Dendritic cell treated with granulocyte-macrophage colony-stimulating factor and Interleukin-4, amounts not matched to agents 40 ng/mL and 50 ng/mL, for 4 days (primary cell): ENCODE results near the gene VPS16.
"Not testable (repeated sequence)": the region's sequence is repeated elsewhere in the genome, so short reads cannot be mapped to it uniquely, and the experiment has no call there.

Source experiments
- H3K27ac Mint-ChIP-seq: one replicate; pipeline ENCODE4 v1.8.0; 2022; ENCODE audit warnings: mild to moderate bottlenecking, mixed read lengths
- H3K27me3 Mint-ChIP-seq: one replicate; pipeline ENCODE4 v1.8.0; 2022; ENCODE audit warnings: mild to moderate bottlenecking, mixed read lengths
- H3K36me3 Mint-ChIP-seq: one replicate; pipeline ENCODE4 v1.8.0; 2022; ENCODE audit warnings: low read depth, mixed read lengths
- H3K4me1 Mint-ChIP-seq: one replicate; pipeline ENCODE4 v1.8.0; 2022; ENCODE audit warnings: low read depth, mixed read lengths
- H3K4me3 Mint-ChIP-seq: one replicate; pipeline ENCODE4 v1.8.0; 2022; ENCODE audit warnings: mild to moderate bottlenecking, moderate library complexity, mixed read lengths
- H3K9me3 Mint-ChIP-seq: one replicate; pipeline ENCODE4 v1.8.0; 2022; ENCODE audit warnings: mixed read lengths
- intact Hi-C: fragments of 100-400 bp; cut with micrococcal nuclease; formaldehyde crosslinking; loops from one replicate; pipeline ENCODE4 v1.15.0; 2022

VPS16 gene

DNA sequence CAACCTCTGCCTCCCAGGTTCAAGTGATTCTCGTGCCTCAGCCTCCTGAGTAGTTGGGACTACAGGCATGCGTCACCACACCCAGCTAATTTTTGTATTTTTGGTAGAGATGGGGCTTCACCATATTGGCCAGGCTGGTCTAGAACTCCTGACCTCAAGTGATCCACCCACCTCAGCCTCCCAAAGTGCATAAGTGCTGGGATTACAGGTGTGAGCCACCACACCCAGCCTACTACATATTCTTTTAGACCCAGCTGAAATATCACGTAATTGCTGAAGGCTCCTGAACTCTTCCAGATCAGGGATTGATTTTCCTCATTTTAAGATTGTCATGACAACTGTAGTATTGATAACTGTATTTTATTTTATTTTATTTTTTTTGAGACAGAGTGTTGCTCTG lies 54.6 kb downstream of the VPS16 start:
- peaks cover 34% of the 10 kb centered on the region for H3K4me1 Mint-ChIP-seq
- H3K4me3 Mint-ChIP-seq, result not testable (repeated sequence)

GRCh38 chr20:2899243-2899642 lies 58.7 kb downstream of the VPS16 start:
- H3K4me3 Mint-ChIP-seq, result no peak overlapping the region
- H3K27ac Mint-ChIP-seq, result no peak overlapping the region

More for the DNA sequence above, 54.6 kb downstream of the VPS16 start:
- H3K27ac Mint-ChIP-seq, H3K9me3 Mint-ChIP-seq, H3K27me3 Mint-ChIP-seq, intact Hi-C loops: not testable (repeated sequence)
- peaks cover 14% of the 10 kb centered on the region for H3K36me3 Mint-ChIP-seq

GRCh38 chr20:2900845-2901592 lies 60.5 kb downstream of the VPS16 start:
- Mint-ChIP-seq H3K27ac (peak overlapping the region; percentile 66), H3K9me3 (no peaks in the 10 kb centered on the region), H3K4me3 (peak overlapping the region; percentile 53), H3K4me1 (peaks cover 38% of the 10 kb centered on the region), H3K36me3 (no peaks in the 10 kb centered on the region), H3K27me3 (no peaks in the 10 kb centered on the region)
- intact Hi-C loops, result no loop called here

More at GRCh38 chr20:2899243-2899642, 58.7 kb downstream of the VPS16 start:
- H3K36me3 Mint-ChIP-seq, result peaks cover 2% of the 10 kb centered on the region
- no peaks in the 10 kb centered on the region for H3K9me3 Mint-ChIP-seq
- no peaks in the 10 kb centered on the region for H3K27me3 Mint-ChIP-seq
- peaks cover 38% of the 10 kb centered on the region for H3K4me1 Mint-ChIP-seq
- intact Hi-C loops, result no loop called here

DNA sequence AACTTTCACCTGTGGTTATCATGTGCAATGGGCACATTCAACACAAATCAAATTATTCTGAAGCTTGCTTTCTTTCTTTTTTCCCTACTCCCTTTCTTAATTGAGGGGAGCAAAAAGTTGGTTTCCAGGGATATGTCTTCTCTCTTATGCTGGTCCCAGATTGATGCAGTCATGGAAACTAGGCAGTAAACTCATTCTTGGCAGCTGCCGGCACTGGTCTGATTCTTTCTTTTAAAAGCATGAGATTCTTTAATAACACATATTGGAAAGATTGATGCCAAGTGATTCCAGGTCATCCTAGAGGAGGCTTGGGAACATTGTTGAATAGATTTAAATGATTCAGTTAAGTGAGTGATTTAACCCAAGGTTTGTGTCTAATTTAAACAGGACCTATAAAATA lies 61.7 kb downstream of the VPS16 start:
- no peaks in the 10 kb centered on the region for H3K36me3 Mint-ChIP-seq
- H3K27me3 Mint-ChIP-seq, result no peaks in the 10 kb centered on the region
- no peak overlapping the region for H3K4me3 Mint-ChIP-seq
- H3K27ac Mint-ChIP-seq, result no peak overlapping the region
- H3K9me3 Mint-ChIP-seq, result no peaks in the 10 kb centered on the region
- intact Hi-C loops, result no loop called here
- peaks cover 38% of the 10 kb centered on the region for H3K4me1 Mint-ChIP-seq

DNA sequence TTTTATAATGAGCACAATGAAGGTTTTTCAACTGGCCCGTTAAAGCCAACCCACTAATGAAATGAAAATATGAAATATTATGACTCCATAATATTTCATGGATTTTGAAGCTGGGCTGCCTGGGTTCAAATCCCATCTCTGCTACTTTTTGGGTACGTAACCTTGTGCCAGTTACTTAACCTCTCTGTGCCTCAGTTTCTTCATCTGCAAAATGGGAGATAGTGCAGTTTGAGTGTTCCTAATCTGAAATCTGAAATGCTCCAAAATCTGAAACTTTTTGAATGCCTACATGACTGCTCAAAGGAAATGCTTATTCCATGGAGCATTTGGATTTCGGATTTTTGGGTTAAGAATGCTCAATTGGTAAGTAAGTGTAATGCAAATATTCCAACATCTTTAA lies 62.3 kb downstream of the VPS16 start:
- H3K4me3 Mint-ChIP-seq, result no peak overlapping the region
- H3K4me1 Mint-ChIP-seq, result peaks cover 33% of the 10 kb centered on the region
- H3K27me3 Mint-ChIP-seq, result no peaks in the 10 kb centered on the region

DNA sequence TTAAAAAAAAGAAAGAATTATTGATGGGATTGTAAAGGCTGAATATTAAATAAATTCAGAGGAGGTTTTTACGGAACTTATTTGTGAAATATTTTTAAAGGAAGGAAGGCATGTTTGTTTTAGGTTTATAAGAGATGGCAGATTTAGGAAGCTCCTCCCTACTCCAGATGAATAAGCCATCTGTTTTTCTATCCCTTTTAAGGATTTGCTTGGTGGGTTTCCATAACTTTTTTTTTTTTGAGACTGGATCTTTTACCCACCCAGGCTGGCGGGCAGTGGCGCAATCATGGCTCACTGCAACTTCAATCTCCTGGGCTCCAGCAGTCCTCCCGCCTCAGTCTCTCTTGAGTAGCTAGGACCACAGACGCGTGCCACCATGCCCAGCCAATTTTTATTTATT lies 63.1 kb downstream of the VPS16 start:
- Mint-ChIP-seq H3K9me3 (no peaks in the 10 kb centered on the region), H3K27me3 (no peaks in the 10 kb centered on the region), H3K4me3 (no peak overlapping the region), H3K4me1 (peaks cover 36% of the 10 kb centered on the region), H3K36me3 (no peaks in the 10 kb centered on the region), H3K27ac (no peak overlapping the region)
- intact Hi-C loops, result no loop called here

More for the DNA sequence above, 62.3 kb downstream of the VPS16 start:
- intact Hi-C loops, result no loop called here
- no peaks in the 10 kb centered on the region for H3K9me3 Mint-ChIP-seq
- no peaks in the 10 kb centered on the region for H3K36me3 Mint-ChIP-seq
- no peak overlapping the region for H3K27ac Mint-ChIP-seq

DNA sequence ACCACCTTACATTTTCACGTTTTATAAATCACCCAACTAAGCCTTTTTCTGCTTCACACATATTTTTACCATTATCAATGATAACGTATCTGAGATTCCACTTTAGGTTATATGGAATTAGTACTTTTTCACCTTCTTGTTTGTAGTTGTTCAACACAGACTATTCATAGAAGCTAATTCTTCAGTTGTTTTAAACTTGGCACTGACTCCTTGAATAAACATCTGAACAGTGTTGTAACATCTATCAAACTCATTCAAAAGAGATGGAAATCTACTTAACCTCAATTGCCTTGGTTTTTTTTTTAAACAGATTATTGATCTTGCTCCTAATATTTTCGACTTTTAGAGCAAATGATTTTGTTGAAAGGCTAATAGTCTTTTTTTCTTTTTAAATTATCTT lies 67.0 kb downstream of the VPS16 start:
- intact Hi-C loops, result no loop called here
- H3K27me3 Mint-ChIP-seq, result no peaks in the 10 kb centered on the region

DNA sequence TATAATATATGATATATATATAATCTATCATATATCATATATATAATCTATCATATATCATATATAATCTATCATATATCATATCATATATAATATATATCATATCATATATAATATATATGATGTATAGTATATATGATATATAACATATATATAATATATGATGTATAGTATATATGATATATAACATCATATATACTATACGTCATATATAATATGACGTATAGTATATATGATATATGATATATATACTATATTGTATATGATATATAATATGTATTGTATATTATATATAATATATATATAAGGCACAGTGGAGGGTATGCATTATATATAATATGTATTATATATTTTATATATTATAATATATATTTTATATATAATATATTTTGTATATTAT lies 69.4 kb downstream of the VPS16 start:
- no peaks in the 10 kb centered on the region for H3K9me3 Mint-ChIP-seq
- H3K27me3 Mint-ChIP-seq, result no peaks in the 10 kb centered on the region
- no peak overlapping the region for H3K27ac Mint-ChIP-seq
- H3K36me3 Mint-ChIP-seq, result no peaks in the 10 kb centered on the region
- H3K4me3 Mint-ChIP-seq, result no peak overlapping the region
- intact Hi-C loops, result no loop called here
- H3K4me1 Mint-ChIP-seq, result peaks cover 5% of the 10 kb centered on the region

More for the DNA sequence above, 67.0 kb downstream of the VPS16 start:
- no peaks in the 10 kb centered on the region for H3K36me3 Mint-ChIP-seq
- no peaks in the 10 kb centered on the region for H3K9me3 Mint-ChIP-seq
- no peak overlapping the region for H3K4me3 Mint-ChIP-seq
- H3K4me1 Mint-ChIP-seq, result peaks cover 5% of the 10 kb centered on the region
- no peak overlapping the region for H3K27ac Mint-ChIP-seq

DNA sequence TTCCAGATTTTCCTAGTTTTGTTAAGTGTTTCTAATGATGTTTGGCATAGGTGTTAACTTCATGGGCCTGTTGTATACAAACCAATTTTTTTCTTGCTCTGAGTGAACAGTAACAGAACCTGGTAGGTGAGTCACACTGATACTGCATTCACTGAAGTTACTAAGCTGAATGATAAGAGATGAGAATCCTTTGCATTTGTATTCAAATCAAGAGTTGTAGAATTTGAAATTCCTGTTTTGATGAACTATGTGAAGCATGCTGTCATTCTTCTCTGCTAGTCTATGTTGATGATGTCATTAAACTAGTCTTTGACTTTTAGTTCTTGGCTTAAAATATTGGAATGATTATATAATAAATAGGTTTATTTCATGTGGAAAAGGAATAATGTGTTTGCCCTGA lies 70.7 kb downstream of the VPS16 start:
- Mint-ChIP-seq H3K27ac (no peak overlapping the region), H3K27me3 (no peaks in the 10 kb centered on the region), H3K9me3 (no peaks in the 10 kb centered on the region), H3K4me1 (peaks cover 5% of the 10 kb centered on the region), H3K4me3 (no peak overlapping the region), H3K36me3 (no peaks in the 10 kb centered on the region)
- intact Hi-C loops, result no loop called here

DNA sequence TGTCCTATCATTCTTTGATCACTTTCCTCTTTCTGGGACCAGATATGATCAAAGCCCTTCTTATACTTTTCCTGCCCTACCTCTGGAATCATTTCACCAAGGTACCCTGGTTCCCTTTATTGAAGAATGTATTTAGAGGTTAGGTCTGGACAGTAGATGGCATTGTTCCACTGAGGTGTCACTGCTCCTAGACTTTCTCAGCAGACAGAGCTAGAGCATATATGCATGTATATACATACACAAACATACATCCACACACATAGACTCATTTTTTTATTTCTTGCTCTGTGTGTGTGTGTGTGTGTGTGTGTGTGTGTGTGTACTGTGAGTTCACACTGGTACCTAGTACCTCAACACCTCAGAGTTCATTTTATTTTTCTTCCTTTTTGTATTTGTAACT lies 73.6 kb downstream of the VPS16 start:
- no peak overlapping the region for H3K4me3 Mint-ChIP-seq
- intact Hi-C loops, result no loop called here
- no peaks in the 10 kb centered on the region for H3K9me3 Mint-ChIP-seq
- no peak overlapping the region for H3K27ac Mint-ChIP-seq
- no peaks in the 10 kb centered on the region for H3K27me3 Mint-ChIP-seq
- H3K36me3 Mint-ChIP-seq, result peaks cover 6% of the 10 kb centered on the region
- peaks cover 16% of the 10 kb centered on the region for H3K4me1 Mint-ChIP-seq
